ENCODE data around the gene SFXN2.

SFXN2 gene

DNA sequence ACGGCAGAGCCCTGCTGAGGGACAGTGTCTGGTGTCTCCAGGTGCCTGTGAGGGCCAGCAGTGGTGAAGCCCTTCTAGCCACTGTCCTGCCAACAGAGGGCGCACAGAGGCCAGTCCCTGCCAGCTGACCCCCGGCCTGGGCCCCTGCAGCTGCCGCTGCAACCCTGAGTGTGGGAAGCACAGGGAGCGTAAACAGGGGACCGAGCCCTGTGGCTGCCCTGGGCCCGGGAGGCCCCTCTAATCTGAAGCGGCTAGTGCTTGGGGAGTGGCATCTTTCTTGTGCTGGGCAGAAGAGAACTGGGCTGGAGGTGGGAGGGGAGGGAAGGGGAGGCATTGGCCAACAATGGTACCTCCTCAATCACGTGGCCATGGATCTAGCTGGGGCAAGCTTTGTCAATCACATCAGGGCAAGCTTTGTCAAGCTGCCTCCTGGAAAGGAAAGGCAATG, 35.6 kb upstream of the SFXN2 start:
- ChIA-PET POLR2A (no interaction called here), CTCF (interaction anchor here (1.0 to 8.7 kb wide), 14 partner anchors 9 to 223 kb away, joined by 3 to 95 read pairs (median 12); partner anchors contain the start of genes ARL3, SFXN2 and TRIM8)
- no peak overlapping the region for H3K4me3 ChIP-seq (ENCODE audit: low read depth, low read length)
- DNase-seq (ENCODE audit: low read depth, low spot score) = no peak
- TF ChIP-seq CTCF (IDR thresholded peaks at IDR 0.05; ENCODE audit: insufficient read depth, low read length, missing control alignments) = peak; percentile 79

DNA sequence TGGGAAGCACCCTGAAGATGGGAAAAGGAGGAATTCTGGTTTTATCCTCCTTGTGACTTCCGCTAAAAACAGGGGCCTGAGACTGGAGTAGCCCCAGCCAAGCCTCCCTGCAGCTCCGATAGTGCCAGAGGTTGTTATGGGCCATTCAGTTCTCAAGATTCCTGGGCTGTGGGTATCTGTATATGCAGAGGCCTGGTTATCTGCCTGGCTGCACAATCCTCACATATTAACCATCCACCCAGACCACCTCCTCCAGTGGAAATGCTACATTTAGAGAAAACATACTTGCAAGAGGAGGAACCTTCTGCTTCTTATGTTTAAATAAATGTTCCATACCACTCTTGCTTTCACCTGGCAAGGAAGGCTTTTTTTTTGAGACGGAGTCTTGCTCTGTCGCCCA, 34.8 kb upstream of the SFXN2 start:
- POLR2A ChIA-PET = interaction anchor here (0.7 kb wide), 1 partner anchor 167 kb away, joined by 3 read pairs; no protein-coding TSS in a partner anchor
- no peak for DNase-seq (ENCODE audit: low read depth, low spot score)
- H3K4me3 ChIP-seq (ENCODE audit: low read depth, low read length) = no peak overlapping the region
- CTCF ChIA-PET = interaction anchor here (1.0 to 8.7 kb wide), 11 partner anchors 10 to 222 kb away, joined by 3 to 95 read pairs (median 14); partner anchors contain the start of genes ARL3 and SFXN2
- no peak for TF ChIP-seq CTCF (IDR thresholded peaks at IDR 0.05; ENCODE audit: insufficient read depth, low read length, missing control alignments)

GRCh38 chr10:102681696-102682095, 32.7 kb upstream of the SFXN2 start:
- CTCF ChIA-PET = no interaction called here

GRCh38 chr10:102682416-102682815, 32.0 kb upstream of the SFXN2 start:
- H3K4me3 ChIP-seq (ENCODE audit: low read depth, low read length) = no peak overlapping the region
- ChIA-PET POLR2A (no interaction called here), CTCF (interaction anchor here (0.8 to 1.1 kb wide), 2 partner anchors 10 to 28 kb away, joined by 3 read pairs; no protein-coding TSS in a partner anchor)
- TF ChIP-seq CTCF (IDR thresholded peaks at IDR 0.05; ENCODE audit: insufficient read depth, low read length, missing control alignments) = no peak
- no peak for DNase-seq (ENCODE audit: low read depth, low spot score)

More at GRCh38 chr10:102681696-102682095, 32.7 kb upstream of the SFXN2 start:
- no peak for DNase-seq (ENCODE audit: low read depth, low spot score)
- no peak overlapping the region for H3K4me3 ChIP-seq (ENCODE audit: low read depth, low read length)
- POLR2A ChIA-PET = no interaction called here
- no peak for TF ChIP-seq CTCF (IDR thresholded peaks at IDR 0.05; ENCODE audit: insufficient read depth, low read length, missing control alignments)

GRCh38 chr10:102682981-102683380, 31.5 kb upstream of the SFXN2 start:
- ChIA-PET CTCF (interaction anchor here (0.8 to 1.1 kb wide), 2 partner anchors 10 to 28 kb away, joined by 3 read pairs; no protein-coding TSS in a partner anchor), POLR2A (no interaction called here)
- H3K4me3 ChIP-seq (ENCODE audit: low read depth, low read length) = no peak overlapping the region
- TF ChIP-seq CTCF (IDR thresholded peaks at IDR 0.05; ENCODE audit: insufficient read depth, low read length, missing control alignments) = no peak
- no peak for DNase-seq (ENCODE audit: low read depth, low spot score)

DNA sequence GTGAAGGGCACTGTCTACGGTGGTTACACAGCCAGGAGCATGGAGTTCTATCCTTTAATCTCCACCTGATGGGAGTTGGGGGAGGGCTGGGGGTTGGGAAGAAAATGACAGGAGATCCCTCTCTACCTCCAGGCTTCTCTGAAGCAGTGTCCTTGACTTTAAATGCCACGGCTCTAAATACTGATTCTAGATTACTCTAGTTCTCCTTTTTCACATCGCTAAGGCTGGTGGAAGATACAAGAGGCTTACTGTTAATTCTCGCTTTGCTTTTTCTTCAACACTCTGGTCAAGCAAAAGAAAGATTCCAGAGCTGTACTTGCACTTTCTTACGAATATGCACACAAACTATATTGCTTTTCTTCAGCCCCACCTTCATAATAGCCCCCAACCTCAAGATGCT, 30.7 kb upstream of the SFXN2 start:
- TF ChIP-seq CTCF (IDR thresholded peaks at IDR 0.05; ENCODE audit: insufficient read depth, low read length, missing control alignments) = no peak
- POLR2A ChIA-PET = no interaction called here
- DNase-seq (ENCODE audit: low read depth, low spot score) = no peak
- H3K4me3 ChIP-seq (ENCODE audit: low read depth, low read length) = no peak overlapping the region
- CTCF ChIA-PET = no interaction called here
